Effector memory CD4-positive, alpha-beta T cell (primary cell): ENCODE data around the gene CCDC136.
A peak's percentile ranks its signal among the peaks of the same experiment; 100 is the strongest.

Experiments
- DNase-seq, 3 donors: peaks; one replicate each; pipeline ENCODE4 v3.0.0-alpha.2; 2020
- H3K27ac ChIP-seq: 2 replicates; pipeline ENCODE4 v1.7.0; 2013; ENCODE audit warnings: mild to moderate bottlenecking, low read length, moderate library complexity; ENCODE audit not compliant: insufficient read depth, poor library complexity, severe bottlenecking
- H3K27me3 ChIP-seq: replicated peaks from 2 replicates; pipeline ENCODE4 v1.7.0; 2013; ENCODE audit warnings: mild to moderate bottlenecking, low read length; ENCODE audit not compliant: insufficient read depth, control insufficient read depth, poor library complexity, severe bottlenecking
- H3K36me3 ChIP-seq: 2 replicates; pipeline ENCODE4 v1.7.0; 2013; ENCODE audit warnings: mild to moderate bottlenecking, low read length, moderate library complexity; ENCODE audit not compliant: control insufficient read depth, insufficient read depth
- H3K4me1 ChIP-seq: 2 replicates; pipeline ENCODE4 v1.7.0; 2013; ENCODE audit warnings: low read length, mild to moderate bottlenecking; ENCODE audit not compliant: control insufficient read depth, insufficient read depth, poor library complexity, severe bottlenecking
- H3K4me3 ChIP-seq: 2 replicates; pipeline ENCODE4 v1.7.0; 2013; ENCODE audit warnings: low read length, low read depth, mild to moderate bottlenecking; ENCODE audit not compliant: insufficient read depth, poor library complexity, severe bottlenecking
- H3K9me3 ChIP-seq: 2 replicates; pipeline ENCODE4 v1.7.0; 2013; ENCODE audit warnings: mild to moderate bottlenecking, low read length, moderate library complexity; ENCODE audit not compliant: control insufficient read depth
- total RNA-seq, 3 donors: gene quantifications; one replicate each; lab custom pipeline; 2026; lab: John Stamatoyannopoulos, UW

The CCDC136 gene
- 7.4 to 11.0 (median 9.2) reads per million in 3 donors for total RNA-seq

DNA sequence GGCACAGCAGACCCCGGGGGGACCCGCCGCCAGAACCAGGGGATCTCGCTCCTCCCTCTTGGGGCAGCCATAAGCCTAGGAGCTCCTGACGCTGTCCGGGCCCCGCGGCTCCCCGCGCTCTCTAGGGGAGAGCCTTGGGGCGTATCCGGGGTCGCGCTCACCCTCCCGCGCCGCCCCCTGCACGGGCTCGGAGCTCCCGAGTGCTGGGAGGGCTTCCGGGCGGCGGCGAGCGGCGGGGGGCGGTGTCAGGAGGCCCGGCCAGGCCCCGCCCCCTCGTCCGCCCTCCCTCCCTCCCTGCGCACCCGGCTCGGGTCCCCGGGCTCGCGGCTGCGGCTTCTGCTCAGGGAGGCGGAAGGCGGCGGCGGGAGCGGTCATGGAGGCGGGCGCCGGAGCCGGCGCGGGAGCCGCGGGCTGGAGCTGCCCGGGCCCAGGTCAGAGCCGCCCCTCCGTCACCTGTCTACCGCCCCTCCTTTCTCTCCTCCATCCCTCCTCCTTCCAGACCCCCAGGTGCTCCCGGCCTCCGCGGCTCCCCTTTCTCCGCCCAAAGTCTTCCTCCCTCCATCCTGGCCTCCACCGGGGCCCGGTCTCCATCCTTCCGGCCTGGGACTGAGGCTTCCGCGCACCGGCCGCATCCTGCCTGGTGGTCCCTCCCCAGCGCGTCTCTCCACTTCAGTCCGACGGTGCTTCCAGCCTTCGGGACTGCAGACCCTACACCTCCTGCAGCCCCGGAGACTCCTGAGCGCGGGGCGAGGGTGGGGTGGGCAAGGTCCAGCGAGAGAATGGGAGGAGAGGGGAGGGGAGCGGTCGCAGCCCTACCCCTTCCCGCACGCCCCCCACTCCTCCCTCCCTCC is at the start of gene CCDC136:
CCDC136 (plus strand) TSS at position 848 of the 851 bp plus-strand sequence. CDS start 444 bp downstream, outside the sequence.
- Histone ChIP-seq H3K4me3 (peak within 1 kb of the TSS; percentile 93), H3K27me3 (no peaks in the 10 kb centered on the region), H3K36me3 (no peaks in the 10 kb centered on the region), H3K9me3 (no peaks in the 10 kb centered on the region), H3K4me1 (peaks cover 14% of the 10 kb centered on the region), H3K27ac (peak within 1 kb of the TSS; percentile 32)
- DNase-seq: peak; percentile 70 to 75 (median 70)

DNA sequence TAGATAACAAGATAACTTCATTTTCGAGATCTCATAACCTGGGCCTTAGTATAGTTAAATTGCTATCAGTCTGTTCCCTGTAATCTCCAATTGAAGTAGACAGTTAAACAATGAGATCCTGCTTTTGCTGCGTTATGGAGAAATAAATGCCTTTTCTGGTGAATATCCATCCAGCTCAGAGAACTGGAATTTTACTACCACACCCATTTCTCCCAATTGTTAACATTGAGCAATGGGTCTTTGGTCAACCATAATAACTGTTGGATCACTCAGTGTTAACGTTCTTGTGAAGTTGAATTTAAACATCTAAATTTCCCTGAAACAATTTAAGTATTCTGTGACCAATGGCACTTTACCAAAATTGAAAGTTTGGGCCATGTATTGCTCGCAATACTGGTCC is 49.6 kb upstream of the CCDC136 start:
- Histone ChIP-seq H3K4me1 (peaks cover 14% of the 10 kb centered on the region), H3K27ac (no peak overlapping the region), H3K27me3 (no peaks in the 10 kb centered on the region), H3K9me3 (no peaks in the 10 kb centered on the region), H3K36me3 (no peaks in the 10 kb centered on the region), H3K4me3 (no peak overlapping the region)
- DNase-seq: no peak

DNA sequence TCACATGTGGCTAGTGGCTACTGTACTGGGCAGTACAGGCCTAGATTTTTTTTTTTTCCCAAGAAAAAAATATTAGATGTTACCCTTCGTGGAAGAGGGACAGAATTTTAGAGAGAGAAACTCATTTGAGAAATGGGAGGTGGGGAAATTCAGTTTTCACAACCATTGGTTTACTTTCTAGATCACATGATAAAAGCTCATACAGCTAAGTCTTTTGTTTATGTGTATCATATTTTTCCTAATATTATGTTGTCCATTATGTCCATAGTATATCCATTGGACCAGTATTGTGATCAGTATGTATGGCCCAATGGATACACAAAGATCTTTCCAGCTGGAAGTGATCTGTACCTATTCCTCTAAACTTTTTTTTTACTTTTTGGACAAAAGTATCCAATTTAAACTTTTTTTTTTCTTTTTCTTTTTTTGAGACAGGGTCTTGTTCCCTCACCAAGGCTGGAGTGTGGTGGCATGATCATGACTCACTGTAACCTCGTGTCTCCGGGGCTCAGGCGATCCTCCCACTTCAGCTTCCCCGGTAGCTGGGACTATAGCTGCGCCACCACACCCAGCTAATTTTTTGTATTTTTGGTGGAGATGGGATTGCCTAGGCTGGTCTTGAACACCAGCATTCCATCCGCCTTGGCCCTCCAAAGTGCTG is 48.5 kb upstream of the CCDC136 start:
- H3K4me3 ChIP-seq: no peak overlapping the region
- no peaks in the 10 kb centered on the region for H3K9me3 ChIP-seq
- H3K4me1 ChIP-seq: peaks cover 12% of the 10 kb centered on the region
- DNase-seq: no peak
- H3K36me3 ChIP-seq: peaks cover 10% of the 10 kb centered on the region
- no peak overlapping the region for H3K27ac ChIP-seq
- H3K27me3 ChIP-seq: no peaks in the 10 kb centered on the region

- Histone ChIP-seq H3K27ac (no peak overlapping the region), H3K4me1 (peaks cover 9% of the 10 kb centered on the region), H3K9me3 (no peaks in the 10 kb centered on the region), H3K4me3 (no peak overlapping the region), H3K27me3 (no peaks in the 10 kb centered on the region), H3K36me3 (peaks cover 21% of the 10 kb centered on the region)
- DNase-seq: no peak
These were observed 47.3 kb upstream of the CCDC136 start for GRCh38 chr7:128744366-128744905.

DNA sequence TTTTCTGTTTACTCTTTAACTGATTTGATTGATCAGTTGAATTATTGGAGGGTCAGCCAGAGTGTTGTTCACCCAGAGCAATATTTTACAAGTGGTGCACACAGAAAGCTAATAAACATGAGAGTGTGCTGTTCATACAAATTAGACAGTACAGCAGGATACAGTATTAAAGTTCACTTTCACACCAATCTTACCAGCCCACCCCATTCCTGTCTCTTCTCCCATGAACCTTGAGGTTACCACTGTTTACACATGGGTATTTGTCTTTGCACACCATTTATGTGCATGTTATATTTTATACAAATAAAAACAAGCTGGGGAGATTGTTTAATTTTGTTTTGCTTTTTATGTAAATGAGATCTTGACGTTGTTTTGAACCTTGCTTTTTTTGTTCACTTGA is 46.1 kb upstream of the CCDC136 start:
- H3K36me3 ChIP-seq: peaks cover 32% of the 10 kb centered on the region
- H3K27ac ChIP-seq: no peak overlapping the region
- H3K4me3 ChIP-seq: no peak overlapping the region
- DNase-seq: no peak
- H3K27me3 ChIP-seq: no peaks in the 10 kb centered on the region
- H3K9me3 ChIP-seq: no peaks in the 10 kb centered on the region
- H3K4me1 ChIP-seq: peaks cover 4% of the 10 kb centered on the region

DNA sequence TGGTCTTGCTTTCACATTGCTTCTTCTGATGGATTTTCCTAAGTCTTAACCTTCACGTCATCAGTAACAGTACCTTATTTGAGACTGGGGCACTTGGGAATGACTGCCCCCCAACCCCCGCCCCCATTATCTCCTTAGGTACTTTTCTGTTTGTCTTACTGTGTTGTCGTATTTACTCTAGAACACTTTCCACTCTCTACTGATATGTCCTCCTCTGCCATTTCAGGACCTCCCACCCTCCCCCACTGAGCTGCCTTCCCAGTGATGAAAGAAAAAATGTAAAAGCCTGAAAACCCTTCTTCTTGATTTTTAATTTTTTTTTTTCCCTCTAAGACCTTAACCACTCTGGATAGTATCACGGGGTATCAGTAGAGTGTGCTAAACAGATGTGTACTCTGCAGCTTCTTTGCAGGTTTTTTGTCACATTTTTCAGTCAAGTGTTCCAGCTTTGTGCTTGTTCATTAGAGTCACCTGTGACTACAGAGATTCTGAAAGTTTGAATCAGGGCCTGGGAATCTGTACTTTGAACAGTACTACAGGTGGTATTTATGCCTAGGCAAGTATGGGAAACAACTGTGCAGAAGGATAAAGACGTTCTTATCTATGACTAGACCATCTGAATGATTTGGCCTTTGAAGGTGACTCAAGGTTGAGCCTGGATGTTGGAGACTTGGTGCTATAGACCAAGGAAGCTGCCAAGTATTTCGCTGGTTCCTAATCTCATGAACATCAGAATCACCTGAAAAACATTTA is 44.3 kb upstream of the CCDC136 start:
- Histone ChIP-seq H3K36me3 (peaks cover 32% of the 10 kb centered on the region), H3K9me3 (no peaks in the 10 kb centered on the region), H3K27ac (no peak overlapping the region), H3K27me3 (no peaks in the 10 kb centered on the region), H3K4me1 (no peaks in the 10 kb centered on the region), H3K4me3 (no peak overlapping the region)
- no peak for DNase-seq

GRCh38 chr7:128752251-128752650 is 39.5 kb upstream of the CCDC136 start:
- H3K36me3 ChIP-seq: peaks cover 39% of the 10 kb centered on the region
- H3K9me3 ChIP-seq: no peaks in the 10 kb centered on the region
- H3K27ac ChIP-seq: no peak overlapping the region
- H3K27me3 ChIP-seq: no peaks in the 10 kb centered on the region
- H3K4me3 ChIP-seq: no peak overlapping the region
- H3K4me1 ChIP-seq: no peaks in the 10 kb centered on the region
- DNase-seq: no peak

- H3K4me1 ChIP-seq: no peaks in the 10 kb centered on the region
- no peak overlapping the region for H3K27ac ChIP-seq
- no peak overlapping the region for H3K4me3 ChIP-seq
- no peaks in the 10 kb centered on the region for H3K27me3 ChIP-seq
- DNase-seq: no peak
- peaks cover 33% of the 10 kb centered on the region for H3K36me3 ChIP-seq
- no peaks in the 10 kb centered on the region for H3K9me3 ChIP-seq
These were observed 36.5 kb upstream of the CCDC136 start for GRCh38 chr7:128755075-128755818.

DNA sequence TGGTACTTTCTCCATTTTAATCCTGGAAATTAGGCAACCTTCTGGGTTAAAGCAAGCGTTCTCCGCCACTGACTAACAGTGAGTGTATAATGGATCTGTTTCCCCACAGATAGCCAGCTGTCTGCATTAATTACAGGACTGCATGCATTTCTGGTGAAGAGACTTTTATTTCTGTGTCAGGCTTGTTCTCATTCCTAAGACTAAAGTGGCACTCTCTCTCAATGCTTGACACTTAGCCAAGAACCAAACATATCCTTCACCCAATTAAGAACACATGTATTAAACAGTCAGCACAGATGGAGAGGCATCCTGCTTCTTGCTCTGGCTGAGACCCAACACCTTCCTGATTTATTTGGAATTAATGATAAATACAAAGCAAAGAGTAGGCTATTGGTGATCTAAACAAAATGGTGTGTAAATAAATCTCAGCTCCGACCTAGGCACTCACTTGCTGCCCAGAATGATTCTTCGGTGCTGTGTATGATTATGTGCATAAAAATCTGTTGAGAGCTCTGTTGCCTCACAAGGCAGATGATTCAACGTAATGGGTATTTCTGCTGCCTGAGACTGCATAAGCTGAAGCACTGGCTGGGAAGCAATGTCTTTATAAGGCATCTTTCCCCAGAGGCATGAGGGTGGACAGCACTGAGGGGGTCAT is 35.8 kb upstream of the CCDC136 start:
- peaks cover 28% of the 10 kb centered on the region for H3K36me3 ChIP-seq
- H3K4me1 ChIP-seq: no peaks in the 10 kb centered on the region
- no peaks in the 10 kb centered on the region for H3K27me3 ChIP-seq
- no peaks in the 10 kb centered on the region for H3K9me3 ChIP-seq
- DNase-seq: no peak
- H3K27ac ChIP-seq: no peak overlapping the region
- no peak overlapping the region for H3K4me3 ChIP-seq
